ENCODE measurements around the gene MCHR1. TPM values are rescaled to one million over a fixed set of nuclear protein-coding genes. Genes with fewer than 3 reads are reported as not detected.

Gene MCHR1
- total and polyA plus RNA-seq, 9 of the 15 experiments (the other 6 are each of a cell fraction or from before 2014, with no cell fraction given), result 0.03 to 0.50 TPM; not detected in 7

- TF ChIP-seq FOXA1 (IDR thresholded peaks at IDR 0.05; ENCODE audit: borderline replicate concordance) (no peak), MCM5 (IDR thresholded peaks at IDR 0.05; ENCODE audit: low read depth) (no peak), ZNF785 (CRISPR knock-in tag; IDR thresholded peaks at IDR 0.05) (no peak), PRDM10 (IDR thresholded peaks at IDR 0.05; ENCODE audit: partially characterized antibody) (no peak), TEAD1 (CRISPR knock-in tag; IDR thresholded peaks at IDR 0.05) (no peak), MTA3 (IDR thresholded peaks at IDR 0.05; ENCODE audit: borderline replicate concordance) (0 out of 2 replicates have a peak, but pooled peaks have one; percentile 31), ZNF121 (CRISPR knock-in tag; conservative IDR thresholded peaks at IDR 0.05) (no peak), KDM1A (IDR thresholded peaks at IDR 0.05) (peak; percentile 37 to 60; a peak in 2 of 4 replicates), ASH1L (IDR thresholded peaks at IDR 0.05; ENCODE audit: borderline replicate concordance, low read depth, partially characterized antibody) (no peak), PHTF2 (CRISPR knock-in tag; IDR thresholded peaks at IDR 0.05) (no peak), TEAD4 (IDR thresholded peaks at IDR 0.05; ENCODE audit: low read length) (peak; percentile 39; the same call in 1 of the 2 replicates), TEAD4 (CRISPR knock-in tag; IDR thresholded peaks at IDR 0.05; ENCODE audit: borderline replicate concordance) (no peak), E2F3 (CRISPR knock-in tag; IDR thresholded peaks at IDR 0.05) (no peak), ZNF79 (CRISPR knock-in tag; IDR thresholded peaks at IDR 0.05; ENCODE audit: low read depth) (no peak), L3MBTL2 (IDR thresholded peaks at IDR 0.05) (peak; percentile 55), NFRKB (IDR thresholded peaks at IDR 0.05; ENCODE audit: low read depth) (no peak), REST (IDR thresholded peaks at IDR 0.05; ENCODE audit: borderline replicate concordance) (peak; percentile 18; the same call in 1 of the 2 replicates), REST (CRISPR knock-in tag; IDR thresholded peaks at IDR 0.05; ENCODE audit: low read depth) (no peak), ZNF134 (CRISPR knock-in tag; conservative IDR thresholded peaks at IDR 0.05) (no peak)
Observed at GRCh38 chr22:40654522-40655167, 24.6 kb upstream of the MCHR1 start (continued).

Data from K562 (cell line).